ENCODE results near the gene DCAF17. TPM values are rescaled to one million over a fixed set of nuclear protein-coding genes. Genes with fewer than 3 reads are reported as not detected.

DCAF17 gene
- total RNA-seq, 2 experiments from 2014 or later, result 13.0 to 14.3 TPM

GRCh38 chr2:171391532-171391931, 42.5 kb upstream of the DCAF17 start:
- no peaks in the 10 kb centered on the region for H3K9me3 Mint-ChIP-seq
- no peak for DNase-seq
- H3K27ac Mint-ChIP-seq, result no peak overlapping the region
- Histone ChIP-seq H3K4me3 (ENCODE audit: low read length) (no peak overlapping the region), H3K4me1 (ENCODE audit: insufficient read depth, low read length) (no peaks in the 10 kb centered on the region), H3K36me3 (ENCODE audit: insufficient read depth, low read length) (no peaks in the 10 kb centered on the region), H3K9me3 (ENCODE audit: control insufficient read depth in 1 of 2, insufficient read depth in 1 of 2, low read length in 2 of 2) (no peaks in the 10 kb centered on the region), H3K27ac (ENCODE audit: low read depth in 1 of 2, low read length in 2 of 2) (no peak overlapping the region), H3K27me3 (ENCODE audit: control insufficient read depth in 1 of 2, insufficient read depth in 2 of 2, low read length in 2 of 2) (no peaks in the 10 kb centered on the region)
- ChIA-PET CTCF (no interaction called here), POLR2A (no interaction called here)
- TF ChIP-seq CTCF (IDR thresholded peaks at IDR 0.05), result no peak
- no peak for ATAC-seq (ENCODE audit: poor library complexity)
- intact Hi-C loops (cut with DNase I, micrococcal nuclease), result no loop called here
- peaks cover 8% of the 10 kb centered on the region for H3K36me3 Mint-ChIP-seq (ENCODE audit: low read depth)
- H3K4me3 Mint-ChIP-seq, result no peak overlapping the region
- no peaks in the 10 kb centered on the region for H3K4me1 Mint-ChIP-seq (ENCODE audit: low read depth)
- H3K27me3 Mint-ChIP-seq, result no peaks in the 10 kb centered on the region

- Histone ChIP-seq H3K27ac (ENCODE audit: low read depth in 1 of 2, low read length in 2 of 2) (no peak overlapping the region), H3K9me3 (ENCODE audit: control insufficient read depth in 1 of 2, insufficient read depth in 1 of 2, low read length in 2 of 2) (no peaks in the 10 kb centered on the region), H3K27me3 (ENCODE audit: control insufficient read depth in 1 of 2, insufficient read depth in 2 of 2, low read length in 2 of 2) (no peaks in the 10 kb centered on the region), H3K4me1 (ENCODE audit: insufficient read depth, low read length) (no peaks in the 10 kb centered on the region), H3K36me3 (ENCODE audit: insufficient read depth, low read length) (no peaks in the 10 kb centered on the region), H3K4me3 (ENCODE audit: low read length) (no peak overlapping the region)
- intact Hi-C loops (cut with DNase I, micrococcal nuclease), result no loop called here
- Mint-ChIP-seq H3K4me3 (no peak overlapping the region), H3K36me3 (ENCODE audit: low read depth) (peaks cover 8% of the 10 kb centered on the region), H3K4me1 (ENCODE audit: low read depth) (no peaks in the 10 kb centered on the region), H3K27ac (no peak overlapping the region), H3K27me3 (no peaks in the 10 kb centered on the region), H3K9me3 (no peaks in the 10 kb centered on the region)
- ATAC-seq (ENCODE audit: poor library complexity) (no peak), DNase-seq (no peak)
- no peak for TF ChIP-seq CTCF (IDR thresholded peaks at IDR 0.05)
- POLR2A ChIA-PET, result no interaction called here
- CTCF ChIA-PET, result no interaction called here
Measured at GRCh38 chr2:171393487-171393886, 40.5 kb upstream of the DCAF17 start.

- CTCF ChIA-PET, result no interaction called here
- no peak for TF ChIP-seq CTCF (IDR thresholded peaks at IDR 0.05)
- Mint-ChIP-seq H3K4me1 (ENCODE audit: low read depth) (peaks cover 5% of the 10 kb centered on the region), H3K4me3 (no peak overlapping the region), H3K27ac (no peak overlapping the region), H3K27me3 (no peaks in the 10 kb centered on the region), H3K36me3 (ENCODE audit: low read depth) (peaks cover 8% of the 10 kb centered on the region), H3K9me3 (no peaks in the 10 kb centered on the region)
- ATAC-seq (ENCODE audit: poor library complexity) (no peak), DNase-seq (no peak)
- H3K4me3 ChIP-seq (ENCODE audit: low read length), result no peak overlapping the region
- POLR2A ChIA-PET, result interaction anchor here (1.1 kb wide), 1 partner anchor 17 kb away, joined by 6 read pairs; no protein-coding TSS in a partner anchor
- H3K27ac ChIP-seq (ENCODE audit: low read depth in 1 of 2, low read length in 2 of 2), result no peak overlapping the region
- no peaks in the 10 kb centered on the region for H3K27me3 ChIP-seq (ENCODE audit: control insufficient read depth in 1 of 2, insufficient read depth in 2 of 2, low read length in 2 of 2)
- H3K4me1 ChIP-seq (ENCODE audit: insufficient read depth, low read length), result no peaks in the 10 kb centered on the region
- no peaks in the 10 kb centered on the region for H3K9me3 ChIP-seq (ENCODE audit: control insufficient read depth in 1 of 2, insufficient read depth in 1 of 2, low read length in 2 of 2)
- no peaks in the 10 kb centered on the region for H3K36me3 ChIP-seq (ENCODE audit: insufficient read depth, low read length)
- intact Hi-C loops (cut with DNase I, micrococcal nuclease), result no loop called here
Measured at GRCh38 chr2:171394164-171394740, 39.8 kb upstream of the DCAF17 start.

All from CD4-positive, alpha-beta T cell (primary cell).